ENCODE data around the gene TXNDC8.
"Not testable (repeated sequence)": the region's sequence is repeated elsewhere in the genome, so short reads cannot be mapped to it uniquely, and the experiment has no call there.

The TXNDC8 gene

GRCh38 chr9:110323818-110324217 lies 13.8 kb downstream of the TXNDC8 start:
- no peak for FAIRE-seq

GRCh38 chr9:110320651-110321445 lies 16.8 kb downstream of the TXNDC8 start:
- no peak for FAIRE-seq

- no peak for FAIRE-seq
Measured at GRCh38 chr9:110319781-110320492, 17.7 kb downstream of the TXNDC8 start.

- no peak for FAIRE-seq
Measured at GRCh38 chr9:110317911-110318310, 19.8 kb downstream of the TXNDC8 start.

GRCh38 chr9:110316261-110317075 lies 21.2 kb downstream of the TXNDC8 start:
- no peak for FAIRE-seq

GRCh38 chr9:110311978-110312377 lies 25.7 kb downstream of the TXNDC8 start:
- not testable (repeated sequence) for FAIRE-seq

GRCh38 chr9:110309681-110310080 lies 28.0 kb downstream of the TXNDC8 start:
- no peak for FAIRE-seq

GRCh38 chr9:110308633-110309038 lies 29.0 kb downstream of the TXNDC8 start:
- no peak for FAIRE-seq

- no peak for FAIRE-seq
Measured at GRCh38 chr9:110307191-110307590, 30.5 kb downstream of the TXNDC8 start.

GRCh38 chr9:110303133-110303532 lies 34.5 kb downstream of the TXNDC8 start:
- no peak for FAIRE-seq

- no peak for FAIRE-seq
Measured at GRCh38 chr9:110298043-110298605, 39.5 kb downstream of the TXNDC8 start.

GRCh38 chr9:110293248-110293647 lies 44.4 kb downstream of the TXNDC8 start:
- no peak for FAIRE-seq

GRCh38 chr9:110291921-110292557 lies 45.6 kb downstream of the TXNDC8 start:
- no peak for FAIRE-seq

- no peak for FAIRE-seq
Measured at GRCh38 chr9:110290001-110290400, 47.7 kb downstream of the TXNDC8 start.

GRCh38 chr9:110288503-110288902 lies 49.2 kb downstream of the TXNDC8 start:
- FAIRE-seq = no peak

- FAIRE-seq = no peak
Measured at GRCh38 chr9:110287289-110287680, 50.4 kb downstream of the TXNDC8 start.

- no peak for FAIRE-seq
Measured at GRCh38 chr9:110284211-110284844, 53.3 kb downstream of the TXNDC8 start.

GRCh38 chr9:110283751-110284150 lies 53.9 kb downstream of the TXNDC8 start:
- FAIRE-seq = no peak

GRCh38 chr9:110282739-110283081 lies 55.0 kb downstream of the TXNDC8 start:
- no peak for FAIRE-seq

- FAIRE-seq = no peak
Measured at GRCh38 chr9:110282018-110282738, 55.5 kb downstream of the TXNDC8 start.

- FAIRE-seq = no peak
Measured at GRCh38 chr9:110278080-110278707, 59.5 kb downstream of the TXNDC8 start.

All from colon (tissue), 2 donors.